A549 (cell line): ENCODE results near the gene METTL5. TPM values are rescaled to one million over a fixed set of nuclear protein-coding genes. Genes with fewer than 3 reads are reported as not detected.
A peak's percentile ranks its signal among the peaks of the same experiment; 100 is the strongest.

Experiments
- ATAC-seq, 2 experiments: fragments of 200-7000 bp in 1 of 2; fragments of >200 bp in 1 of 2; cut with Nextera tagmentation in 1 of 2; cut with Tn5 transposase in 1 of 2; 3 replicates each; pipeline versions ENCODE4 v1.8.0 to v1.9.1; 2018 to 2020; ENCODE audit warnings: mild to moderate bottlenecking in 1 of 2, moderate library complexity in 1 of 2
- CTCF ChIA-PET: fragments of 300-600 bp; sonication (Branson Sonifier 250); formaldehyde crosslinking; extraction: SDS; loops from one replicate; lab custom pipeline; 2021; ENCODE audit warnings: antibody characterized with exemption, inconsistent platforms; lab: Yijun Ruan, JAX
- POLR2A ChIA-PET: fragments of 350-600 bp; formaldehyde crosslinking; extraction: SDS; loops from one replicate; lab custom pipeline; 2021; ENCODE audit warnings: antibody characterized with exemption, inconsistent platforms; lab: Yijun Ruan, JAX
- DNase-seq, 2 experiments: peaks; one replicate each; pipeline versions ENCODE4 v3.0.0 to v3.0.0-alpha.2; 2011 to 2016; ENCODE audit warnings: low read depth in 1 of 2, low spot score in 1 of 2
- FAIRE-seq: peaks from 2 replicates; lab custom pipeline; 2011; peaks lifted over from hg19 to GRCh38; lab: Jason Lieb, UNC
- H3K27ac ChIP-seq, 2 experiments: fragments of >200 bp; sonication (Bioruptor Twin); formaldehyde crosslinking; 3 replicates each; pipeline ENCODE4 v1.5.1; 2016 to 2017
- H3K4me1 ChIP-seq: fragments of >200 bp; sonication (Bioruptor Twin); formaldehyde crosslinking; 3 replicates; pipeline ENCODE4 v1.6.1; 2016
- H3K4me2 ChIP-seq: fragments of >200 bp; sonication (Bioruptor Twin); formaldehyde crosslinking; 3 replicates; pipeline ENCODE4 v1.6.1; 2016
- H3K4me3 ChIP-seq: fragments of >200 bp; sonication (Bioruptor Twin); formaldehyde crosslinking; 3 replicates; pipeline ENCODE4 v1.5.1; 2016
- H3K9me3 ChIP-seq: fragments of >200 bp; sonication (Bioruptor Twin); formaldehyde crosslinking; 3 replicates; pipeline ENCODE4 v1.6.1; 2016
- BHLHE40 ChIP-seq: IDR thresholded peaks from 2 replicates; pipeline ENCODE4 v1.6.1; 2012; ENCODE audit warnings: low read depth, low read length, inconsistent platforms
- CBX8 ChIP-seq: fragments of 200-600 bp; sonication (generic); IDR thresholded peaks from 2 replicates; pipeline ENCODE4 v1.6.1; 2016
- CEBPB ChIP-seq, 2 experiments: fragments of >200 bp in 1 of 2; sonication (Bioruptor Twin) in 1 of 2; formaldehyde crosslinking in 1 of 2; IDR thresholded peaks; 2 replicates each; pipeline ENCODE4 v1.6.1; 2012 to 2016
- CHD2 ChIP-seq: fragments of 150-350 bp; IDR thresholded peaks from 2 replicates; pipeline ENCODE4 v1.6.1; 2014; ENCODE audit warnings: low read length; ENCODE audit not compliant: partially characterized antibody
- CHD4 ChIP-seq: fragments of 200-600 bp; sonication (generic); IDR thresholded peaks from 2 replicates; pipeline ENCODE4 v1.6.1; 2016; ENCODE audit warnings: antibody characterized with exemption, mild to moderate bottlenecking, borderline replicate concordance
- EHF ChIP-seq: fragments of 250-450 bp; sonication (Bioruptor Pico); IDR thresholded peaks from 2 replicates; pipeline ENCODE4 v1.5.0; 2020; ENCODE audit warnings: mild to moderate bottlenecking
- EP300 ChIP-seq, 2 experiments: fragments of >200 bp; sonication (Bioruptor Twin); formaldehyde crosslinking; IDR thresholded peaks; 2 replicates in 1 of 2; 3 replicates in 1 of 2; pipeline ENCODE4 v1.6.1; 2016 to 2017
- FOSL2 ChIP-seq, 2 experiments: fragments of 450-650 bp in 1 of 2; fragments of >200 bp in 1 of 2; sonication (Bioruptor Twin) in 1 of 2; formaldehyde crosslinking; IDR thresholded peaks; 2 replicates each; pipeline versions ENCODE4 v1.5.0 to v1.6.1; 2016 to 2020; ENCODE audit warnings: mild to moderate bottlenecking in 1 of 2, moderate library complexity in 1 of 2
- GATA3 ChIP-seq: IDR thresholded peaks from 2 replicates; pipeline ENCODE4 v1.6.1; 2012; ENCODE audit warnings: borderline replicate concordance
- HDAC2 ChIP-seq: fragments of 200-600 bp; sonication (generic); IDR thresholded peaks from 2 replicates; pipeline ENCODE4 v1.6.1; 2016
- HEYL ChIP-seq: fragments of 250-450 bp; sonication (Bioruptor Pico); IDR thresholded peaks from 2 replicates; pipeline ENCODE4 v1.8.0; 2021; ENCODE audit warnings: mild to moderate bottlenecking, moderate library complexity
- HOXB5 ChIP-seq: fragments of 250-450 bp; sonication (Bioruptor Pico); IDR thresholded peaks from 2 replicates; pipeline ENCODE4 v1.5.0; 2020; ENCODE audit warnings: mild to moderate bottlenecking, moderate library complexity
- JUN ChIP-seq, 2 experiments: fragments of >200 bp; sonication (Bioruptor Twin); formaldehyde crosslinking; IDR thresholded peaks; 2 replicates in 1 of 2; 3 replicates in 1 of 2; pipeline ENCODE4 v1.6.1; 2016 to 2017
- KDM1A ChIP-seq: fragments of 200-600 bp; sonication (generic); IDR thresholded peaks from 2 replicates; pipeline ENCODE4 v1.6.1; 2016; ENCODE audit warnings: low read depth, mild to moderate bottlenecking
- MAFK ChIP-seq: fragments of 450-650 bp; IDR thresholded peaks from 2 replicates; pipeline ENCODE4 v1.6.1; 2014; ENCODE audit not compliant: partially characterized antibody
- NFE2L2 ChIP-seq: fragments of 150-350 bp; conservative IDR thresholded peaks from 2 replicates; pipeline ENCODE4 v1.6.1; 2014; ENCODE audit warnings: low read length
- PHF8 ChIP-seq: fragments of 200-600 bp; sonication (generic); IDR thresholded peaks from 2 replicates; pipeline ENCODE4 v1.6.1; 2016; ENCODE audit warnings: low read depth, mild to moderate bottlenecking, antibody characterized with exemption, moderate library complexity, borderline replicate concordance
- POLR2A ChIP-seq: IDR thresholded peaks from 2 replicates; pipeline ENCODE4 v1.6.1; 2012; ENCODE audit warnings: mild to moderate bottlenecking, low read length
- POLR2AphosphoS2 ChIP-seq: conservative IDR thresholded peaks from 2 replicates; pipeline ENCODE4 v1.6.1; 2012; ENCODE audit warnings: low read length, improper control_type of control experiment, inconsistent platforms
- RAD21 ChIP-seq, 2 experiments: fragments of >200 bp in 1 of 2; sonication (Bioruptor Twin) in 1 of 2; formaldehyde crosslinking in 1 of 2; IDR thresholded peaks in 1 of 2; conservative IDR thresholded peaks in 1 of 2; 2 replicates in 1 of 2; 3 replicates in 1 of 2; pipeline ENCODE4 v1.6.1; 2012 to 2018; ENCODE audit warnings: inconsistent platforms in 1 of 2
- RCOR1 ChIP-seq: fragments of 150-350 bp; IDR thresholded peaks from 2 replicates; pipeline ENCODE4 v1.6.1; 2014; ENCODE audit warnings: antibody characterized with exemption, low read length, low read depth
- RFX5 ChIP-seq: fragments of 450-650 bp; IDR thresholded peaks from 2 replicates; pipeline ENCODE4 v1.7.1; 2014; ENCODE audit warnings: antibody characterized with exemption, mild to moderate bottlenecking, moderate library complexity
- SMC3 ChIP-seq: fragments of >200 bp; sonication (Bioruptor Twin); formaldehyde crosslinking; IDR thresholded peaks from 3 replicates; pipeline ENCODE4 v1.6.1; 2018; ENCODE audit warnings: inconsistent platforms
- SREBF2 ChIP-seq: fragments of 450-650 bp; IDR thresholded peaks from 2 replicates; pipeline ENCODE4 v1.6.1; 2014; ENCODE audit warnings: mild to moderate bottlenecking, moderate library complexity
- TP53 ChIP-seq: fragments of 250-450 bp; sonication (Bioruptor Pico); IDR thresholded peaks from 2 replicates; pipeline ENCODE4 v1.5.0; 2021; ENCODE audit warnings: mild to moderate bottlenecking, moderate library complexity
- ZC3H11A ChIP-seq: fragments of 450-650 bp; IDR thresholded peaks from 2 replicates; pipeline ENCODE4 v1.6.1; 2014; ENCODE audit warnings: antibody characterized with exemption, mild to moderate bottlenecking
- ZNF302 ChIP-seq: fragments of 250-450 bp; sonication (Bioruptor Pico); IDR thresholded peaks from 2 replicates; pipeline ENCODE4 v1.9.0; 2021; ENCODE audit warnings: inconsistent platforms, mild to moderate bottlenecking, moderate library complexity
- ZSCAN20 ChIP-seq: fragments of 250-450 bp; sonication (Bioruptor Pico); IDR thresholded peaks from 2 replicates; pipeline ENCODE4 v1.8.0; 2022; ENCODE audit warnings: mild to moderate bottlenecking, moderate library complexity
- WGBS: methylation state at CpG from one replicate; pipeline ENCODE4 v1.1.6; 2017; ENCODE audit errors: missing lambda C conversion rate; 5-methylcytosine and 5-hydroxymethylcytosine counted together
- polyA plus RNA-seq, 4 experiments: library from polyadenylated mRNA; depleted of rRNA in 3 of 4; stranded (reverse); fragments of >200 nt; fragmentation: RNase III in 1 of 4; extraction: RNeasy Plus Mini Kit Qiagen cat#74134 plus additional on column Dnase treatment in 1 of 4; gene quantifications; 2 replicates in 3 of 4; 3 replicates in 1 of 4; pipeline ENCODE4 v1.2.3, GENCODE V29; 2011 to 2017
- TF ChIP-seq, protein P1 (sequence below): fragments of >200 bp; sonication (Bioruptor Twin); formaldehyde crosslinking; IDR thresholded peaks from 2 replicates; pipeline ENCODE4 v1.6.1; 2016
- TF ChIP-seq, protein P2 (sequence below): IDR thresholded peaks from 2 replicates; pipeline ENCODE4 v1.6.1; 2012
- TF ChIP-seq, protein P3 (sequence below): fragments of 450-650 bp; IDR thresholded peaks from 2 replicates; pipeline ENCODE4 v1.6.1; 2014; ENCODE audit warnings: antibody characterized with exemption
- TF ChIP-seq, protein P4 (sequence below): fragments of >200 bp; sonication (Bioruptor Twin); formaldehyde crosslinking; IDR thresholded peaks from 3 replicates; pipeline ENCODE4 v1.6.1; 2016
- TF ChIP-seq, protein P5 (sequence below): fragments of 200-600 bp; sonication (generic); IDR thresholded peaks from 2 replicates; pipeline ENCODE4 v1.6.1; 2016; ENCODE audit warnings: antibody characterized with exemption, mild to moderate bottlenecking, moderate library complexity
- TF ChIP-seq, protein P6 (sequence below): IDR thresholded peaks from 2 replicates; pipeline ENCODE4 v1.6.1; 2012

The METTL5 gene
- polyA plus RNA-seq, 2 of the 4 experiments (the other 2 are of a cell fraction), result 86.9 to 97.6 TPM

DNA sequence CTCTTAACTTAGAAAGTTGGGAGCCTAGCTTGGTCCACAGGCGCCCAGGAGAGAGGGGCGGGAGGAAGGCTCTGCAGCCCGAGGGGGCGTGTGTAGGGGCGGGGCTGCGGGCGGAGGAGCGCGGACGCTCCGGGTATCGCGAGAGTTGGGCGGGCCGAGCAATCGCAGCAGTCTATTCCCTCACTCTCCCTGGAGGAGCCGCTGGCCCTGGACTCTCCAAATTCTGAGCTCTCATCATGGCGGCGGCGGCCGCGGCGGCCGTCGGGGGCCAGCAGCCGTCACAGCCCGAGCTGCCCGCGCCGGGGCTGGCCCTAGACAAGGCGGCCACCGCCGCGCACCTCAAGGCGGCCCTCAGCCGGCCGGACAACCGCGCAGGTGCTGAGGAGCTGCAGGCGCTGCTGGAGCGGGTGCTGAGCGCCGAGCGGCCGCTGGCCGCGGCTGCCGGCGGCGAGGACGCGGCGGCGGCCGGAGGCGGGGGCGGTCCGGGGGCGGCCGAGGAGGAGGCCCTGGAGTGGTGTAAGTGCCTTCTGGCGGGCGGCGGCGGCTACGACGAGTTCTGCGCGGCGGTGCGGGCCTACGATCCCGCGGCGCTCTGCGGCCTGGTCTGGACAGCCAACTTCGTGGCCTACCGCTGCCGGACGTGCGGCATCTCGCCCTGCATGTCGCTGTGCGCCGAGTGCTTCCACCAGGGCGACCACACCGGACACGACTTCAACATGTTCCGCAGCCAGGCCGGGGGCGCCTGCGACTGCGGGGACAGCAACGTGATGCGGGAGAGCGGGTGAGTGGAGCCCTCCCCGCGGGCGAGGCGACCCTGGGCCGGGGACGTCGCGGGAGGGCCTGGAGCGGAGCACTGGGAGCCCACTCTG is 2.8 kb upstream of the METTL5 start, which contains the start of gene UBR3:
TSS of gene UBR3 (plus strand) at position 183 of the 869 bp plus-strand sequence. CDS start at position 237, 54 bp downstream.
- ChIA-PET POLR2A (interaction anchor here (0.8 kb wide), 1 partner anchor 46 kb away, joined by 3 read pairs; no protein-coding TSS in a partner anchor), CTCF (interaction anchor here (0.6 to 2.7 kb wide), 7 partner anchors 50 to 105 kb away, joined by 3 to 11 read pairs (median 4); no protein-coding TSS in a partner anchor)
- Histone ChIP-seq H3K4me2 (peak within 1 kb of the TSS; percentile 98), H3K27ac (peak within 1 kb of the TSS; percentile 91), H3K4me3 (peak within 1 kb of the TSS; percentile 90), H3K9me3 (no peaks in the 10 kb centered on the region), H3K4me1 (peaks cover 24% of the 10 kb centered on the region)
- peak; percentile 85 to 89 for ATAC-seq
- 2% methylated on average over 32 of the region's 104 CpGs for WGBS
- FAIRE-seq, result no peak
- peak; percentile 91 for DNase-seq
- TF ChIP-seq RAD21 (conservative IDR thresholded peaks at IDR 0.05 in 1 of 2, IDR thresholded peaks at IDR 0.05 in 1 of 2) (no peak), HEYL (no peak), RCOR1 (no peak), NFE2L2 (no peak), EHF (CRISPR knock-in tag) (no peak), HOXB5 (no peak), GATA3 (0 out of 2 replicates have a peak, but pooled peaks have one; percentile 37), SREBF2 (no peak), CBX8 (no peak), HDAC2 (no peak), POLR2AphosphoS2 (no peak), KDM1A (no peak), CHD4 (no peak), BHLHE40 (no peak), PHF8 (peak; percentile 36), CHD2 (peak; percentile 96), MAFK (no peak), FOSL2 (IDR thresholded peaks at IDR 0.05) (no peak), FOSL2 (CRISPR knock-in tag; IDR thresholded peaks at IDR 0.05) (no peak), ZSCAN20 (CRISPR knock-in tag) (no peak), RFX5 (no peak), ZC3H11A (no peak), POLR2A (peak; percentile 81), CEBPB (IDR thresholded peaks at IDR 0.05) (no peak), EP300 (IDR thresholded peaks at IDR 0.05) (no peak), TP53 (no peak), SMC3 (no peak), ZNF302 (CRISPR knock-in tag) (no peak), JUN (IDR thresholded peaks at IDR 0.05) (peak; percentile 52 to 87; a peak in 2 of 5 replicates)
- TF ChIP-seq, protein P1, sequence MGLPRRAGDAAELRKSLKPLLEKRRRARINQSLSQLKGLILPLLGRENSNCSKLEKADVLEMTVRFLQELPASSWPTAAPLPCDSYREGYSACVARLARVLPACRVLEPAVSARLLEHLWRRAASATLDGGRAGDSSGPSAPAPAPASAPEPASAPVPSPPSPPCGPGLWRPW, result no peak
- TF ChIP-seq, protein P2, sequence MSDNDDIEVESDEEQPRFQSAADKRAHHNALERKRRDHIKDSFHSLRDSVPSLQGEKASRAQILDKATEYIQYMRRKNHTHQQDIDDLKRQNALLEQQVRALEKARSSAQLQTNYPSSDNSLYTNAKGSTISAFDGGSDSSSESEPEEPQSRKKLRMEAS, result no peak; the same call in none of the 2 replicates
- TF ChIP-seq, protein P3, sequence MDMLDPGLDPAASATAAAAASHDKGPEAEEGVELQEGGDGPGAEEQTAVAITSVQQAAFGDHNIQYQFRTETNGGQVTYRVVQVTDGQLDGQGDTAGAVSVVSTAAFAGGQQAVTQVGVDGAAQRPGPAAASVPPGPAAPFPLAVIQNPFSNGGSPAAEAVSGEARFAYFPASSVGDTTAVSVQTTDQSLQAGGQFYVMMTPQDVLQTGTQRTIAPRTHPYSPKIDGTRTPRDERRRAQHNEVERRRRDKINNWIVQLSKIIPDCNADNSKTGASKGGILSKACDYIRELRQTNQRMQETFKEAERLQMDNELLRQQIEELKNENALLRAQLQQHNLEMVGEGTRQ, result no peak
- TF ChIP-seq, protein P4, sequence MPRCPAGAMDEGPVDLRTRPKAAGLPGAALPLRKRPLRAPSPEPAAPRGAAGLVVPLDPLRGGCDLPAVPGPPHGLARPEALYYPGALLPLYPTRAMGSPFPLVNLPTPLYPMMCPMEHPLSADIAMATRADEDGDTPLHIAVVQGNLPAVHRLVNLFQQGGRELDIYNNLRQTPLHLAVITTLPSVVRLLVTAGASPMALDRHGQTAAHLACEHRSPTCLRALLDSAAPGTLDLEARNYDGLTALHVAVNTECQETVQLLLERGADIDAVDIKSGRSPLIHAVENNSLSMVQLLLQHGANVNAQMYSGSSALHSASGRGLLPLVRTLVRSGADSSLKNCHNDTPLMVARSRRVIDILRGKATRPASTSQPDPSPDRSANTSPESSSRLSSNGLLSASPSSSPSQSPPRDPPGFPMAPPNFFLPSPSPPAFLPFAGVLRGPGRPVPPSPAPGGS, result peak; percentile 81; the same call in 2 of the 3 replicates
- TF ChIP-seq, protein P5, sequence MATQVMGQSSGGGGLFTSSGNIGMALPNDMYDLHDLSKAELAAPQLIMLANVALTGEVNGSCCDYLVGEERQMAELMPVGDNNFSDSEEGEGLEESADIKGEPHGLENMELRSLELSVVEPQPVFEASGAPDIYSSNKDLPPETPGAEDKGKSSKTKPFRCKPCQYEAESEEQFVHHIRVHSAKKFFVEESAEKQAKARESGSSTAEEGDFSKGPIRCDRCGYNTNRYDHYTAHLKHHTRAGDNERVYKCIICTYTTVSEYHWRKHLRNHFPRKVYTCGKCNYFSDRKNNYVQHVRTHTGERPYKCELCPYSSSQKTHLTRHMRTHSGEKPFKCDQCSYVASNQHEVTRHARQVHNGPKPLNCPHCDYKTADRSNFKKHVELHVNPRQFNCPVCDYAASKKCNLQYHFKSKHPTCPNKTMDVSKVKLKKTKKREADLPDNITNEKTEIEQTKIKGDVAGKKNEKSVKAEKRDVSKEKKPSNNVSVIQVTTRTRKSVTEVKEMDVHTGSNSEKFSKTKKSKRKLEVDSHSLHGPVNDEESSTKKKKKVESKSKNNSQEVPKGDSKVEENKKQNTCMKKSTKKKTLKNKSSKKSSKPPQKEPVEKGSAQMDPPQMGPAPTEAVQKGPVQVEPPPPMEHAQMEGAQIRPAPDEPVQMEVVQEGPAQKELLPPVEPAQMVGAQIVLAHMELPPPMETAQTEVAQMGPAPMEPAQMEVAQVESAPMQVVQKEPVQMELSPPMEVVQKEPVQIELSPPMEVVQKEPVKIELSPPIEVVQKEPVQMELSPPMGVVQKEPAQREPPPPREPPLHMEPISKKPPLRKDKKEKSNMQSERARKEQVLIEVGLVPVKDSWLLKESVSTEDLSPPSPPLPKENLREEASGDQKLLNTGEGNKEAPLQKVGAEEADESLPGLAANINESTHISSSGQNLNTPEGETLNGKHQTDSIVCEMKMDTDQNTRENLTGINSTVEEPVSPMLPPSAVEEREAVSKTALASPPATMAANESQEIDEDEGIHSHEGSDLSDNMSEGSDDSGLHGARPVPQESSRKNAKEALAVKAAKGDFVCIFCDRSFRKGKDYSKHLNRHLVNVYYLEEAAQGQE, result peak; percentile 97
- TF ChIP-seq, protein P6, sequence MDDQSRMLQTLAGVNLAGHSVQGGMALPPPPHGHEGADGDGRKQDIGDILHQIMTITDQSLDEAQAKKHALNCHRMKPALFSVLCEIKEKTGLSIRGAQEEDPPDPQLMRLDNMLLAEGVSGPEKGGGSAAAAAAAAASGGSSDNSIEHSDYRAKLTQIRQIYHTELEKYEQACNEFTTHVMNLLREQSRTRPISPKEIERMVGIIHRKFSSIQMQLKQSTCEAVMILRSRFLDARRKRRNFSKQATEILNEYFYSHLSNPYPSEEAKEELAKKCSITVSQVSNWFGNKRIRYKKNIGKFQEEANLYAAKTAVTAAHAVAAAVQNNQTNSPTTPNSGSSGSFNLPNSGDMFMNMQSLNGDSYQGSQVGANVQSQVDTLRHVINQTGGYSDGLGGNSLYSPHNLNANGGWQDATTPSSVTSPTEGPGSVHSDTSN, result no peak
